GM10266 (cell line): ENCODE data around the gene C2orf76.

ENCODE experiments used
- DNase-seq: peaks from one replicate; pipeline ENCODE4 v3.0.0; 2012; ENCODE audit errors: extremely low spot score
- CTCF ChIP-seq: IDR thresholded peaks from 2 replicates; pipeline ENCODE4 v1.5.1; 2012; ENCODE audit warnings: mild to moderate bottlenecking, low read depth; ENCODE audit not compliant: control insufficient read depth, insufficient read depth; ENCODE audit errors: missing control alignments

C2orf76 gene

DNA sequence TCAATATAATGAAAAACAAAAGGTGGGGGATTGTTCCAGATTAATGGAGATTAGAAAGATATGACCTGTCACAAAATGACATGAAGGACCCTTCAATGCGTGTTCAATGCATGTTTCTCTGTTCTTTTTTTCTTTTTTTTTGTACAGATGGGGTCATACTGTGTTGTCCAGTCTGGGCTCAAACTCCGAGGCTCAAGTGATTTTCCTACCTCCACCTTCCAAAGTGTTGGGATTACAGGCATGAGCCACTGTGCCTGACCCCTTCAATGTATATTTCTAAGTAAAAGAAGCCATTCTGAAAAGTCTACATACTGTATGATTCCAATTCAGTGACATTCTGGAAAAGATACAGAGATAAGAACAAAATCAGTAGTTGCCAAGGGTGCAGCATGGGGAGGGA, 32.8 kb downstream of the C2orf76 start:
- no peak for DNase-seq
- no peak for TF ChIP-seq CTCF

DNA sequence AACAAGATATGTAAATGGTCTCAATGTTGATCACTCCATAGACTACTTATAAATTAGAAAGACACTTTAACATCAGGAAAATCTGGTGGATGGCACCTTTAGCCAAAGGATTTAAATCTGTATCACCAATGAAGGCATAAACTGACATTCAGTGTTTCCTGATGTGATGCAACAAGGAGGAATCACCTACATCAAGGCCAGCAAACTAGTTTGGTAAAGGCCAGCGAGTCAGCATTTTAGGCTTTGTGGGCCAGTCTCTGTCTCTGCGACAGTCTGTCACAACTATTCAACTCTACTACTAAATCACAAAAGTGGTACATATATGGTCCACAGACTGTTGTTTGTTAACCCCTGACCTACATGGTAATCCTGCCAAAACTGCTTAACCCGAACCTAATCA, 33.3 kb downstream of the C2orf76 start:
- DNase-seq: no peak

GRCh38 chr2:119332953-119333352, 33.7 kb downstream of the C2orf76 start:
- no peak for TF ChIP-seq CTCF

More for the DNA sequence above, 33.3 kb downstream of the C2orf76 start:
- no peak for TF ChIP-seq CTCF

GRCh38 chr2:119327431-119327830, 39.2 kb downstream of the C2orf76 start:
- no peak for TF ChIP-seq CTCF
- no peak for DNase-seq

More at GRCh38 chr2:119332953-119333352, 33.7 kb downstream of the C2orf76 start:
- DNase-seq: no peak

- no peak for TF ChIP-seq CTCF
- DNase-seq: no peak
Observed at GRCh38 chr2:119326938-119327337, 39.7 kb downstream of the C2orf76 start.

DNA sequence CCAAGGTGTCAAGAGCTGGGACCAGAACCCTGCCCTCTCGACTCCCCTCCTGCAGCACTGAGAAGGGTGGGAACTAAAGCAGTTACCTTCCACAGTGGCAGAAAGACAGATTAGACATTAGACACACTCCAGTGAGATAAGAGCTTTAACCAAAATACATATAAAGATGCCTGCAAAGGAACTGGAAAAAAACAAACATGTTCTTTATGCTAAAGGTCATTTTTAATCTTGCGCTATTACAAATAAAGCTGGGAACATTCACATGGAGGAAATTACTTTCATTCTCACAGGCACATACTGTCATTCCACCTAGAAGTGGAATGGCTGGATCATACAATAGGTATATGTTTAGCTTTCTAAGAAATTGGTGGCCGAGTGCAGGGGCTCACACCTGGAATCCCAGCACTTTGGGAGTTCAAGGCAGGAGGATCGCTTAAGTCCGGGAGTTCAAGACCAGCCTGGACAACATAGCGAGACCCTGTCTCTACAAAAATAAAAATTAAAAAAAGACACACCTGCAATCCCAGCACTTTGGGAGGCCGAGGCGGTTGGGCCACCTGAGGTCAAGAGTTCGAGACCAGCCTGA, 41.9 kb downstream of the C2orf76 start:
- TF ChIP-seq CTCF: no peak

GRCh38 chr2:119323459-119323858, 43.2 kb downstream of the C2orf76 start:
- DNase-seq: no peak

More for the DNA sequence above, 41.9 kb downstream of the C2orf76 start:
- DNase-seq: no peak

More at GRCh38 chr2:119323459-119323858, 43.2 kb downstream of the C2orf76 start:
- TF ChIP-seq CTCF: no peak
